Body of pancreas (tissue), 4 donors: ENCODE data around the gene FXYD7.

ENCODE experiments used
- CTCF ChIP-seq, 7 experiments: fragments of 450-650 bp in 4 of 7; fragments of 200-600 bp in 3 of 7; sonication (generic) in 3 of 7; IDR thresholded peaks; one replicate each; pipeline ENCODE4 v1.5.1; 2016 to 2019; ENCODE audit warnings: antibody characterized with exemption in 7 of 7
- POLR2A ChIP-seq, 3 donors: fragments of 450-650 bp; IDR thresholded peaks; one replicate each; pipeline ENCODE4 v1.6.1; 2016; ENCODE audit warnings: antibody characterized with exemption in 3 of 3, mild to moderate bottlenecking in 2 of 3

- TF ChIP-seq POLR2A (IDR thresholded peaks at IDR 0.05) (no peak), CTCF (IDR thresholded peaks at IDR 0.05) (no peak)
Measured at GRCh38 chr19:35093941-35094647, 49.0 kb upstream of the FXYD7 start.
